SU-DHL-6 (cell line): Measurements from ENCODE around the gene CCDC9B.

ENCODE experiments used
- H2AFZ ChIP-seq: fragments of 200-600 bp; sonication (generic); 2 replicates; pipeline ENCODE4 v1.6.1; 2014; ENCODE audit warnings: low read depth, mild to moderate bottlenecking, moderate library complexity, mixed read lengths, antibody characterized with exemption, low read length; ENCODE audit not compliant: severe bottlenecking
- H3F3A ChIP-seq: fragments of 200-600 bp; shearing (Covaris generic); 2 replicates; pipeline ENCODE4 v1.6.0; 2016; ENCODE audit warnings: antibody characterized with exemption, mild to moderate bottlenecking; ENCODE audit not compliant: insufficient read depth
- H3K27ac ChIP-seq: fragments of 200-600 bp; sonication (generic); 2 replicates; pipeline ENCODE4 v1.5.1; 2016; ENCODE audit warnings: low read depth, mild to moderate bottlenecking, low read length, moderate library complexity, mixed read lengths
- H3K27me3 ChIP-seq: fragments of 200-600 bp; sonication (generic), shearing (Covaris generic); 2 replicates; pipeline ENCODE4 v1.6.0; 2014; ENCODE audit warnings: mild to moderate bottlenecking, low read length
- H3K36me3 ChIP-seq: fragments of 200-600 bp; sonication (generic); 2 replicates; pipeline ENCODE4 v1.6.1; 2014; ENCODE audit warnings: mild to moderate bottlenecking, low read length, mixed read lengths
- H3K4me2 ChIP-seq: fragments of 300-600, 200-600 bp; shearing (Covaris generic), sonication (generic); 2 replicates; pipeline ENCODE4 v1.6.0; 2014; ENCODE audit warnings: low read length, low read depth, mild to moderate bottlenecking; ENCODE audit not compliant: poor library complexity, severe bottlenecking
- H3K4me3 ChIP-seq: fragments of 200-600 bp; sonication (generic); 2 replicates; pipeline ENCODE4 v1.5.1; 2014; ENCODE audit warnings: antibody characterized with exemption, low read length, mild to moderate bottlenecking, mixed read lengths; ENCODE audit not compliant: insufficient read depth, poor library complexity, severe bottlenecking
- H3K79me2 ChIP-seq: fragments of 200-600 bp; sonication (generic); 2 replicates; pipeline ENCODE4 v1.6.1; 2014; ENCODE audit warnings: mild to moderate bottlenecking, low read length, moderate library complexity; ENCODE audit not compliant: insufficient read depth
- H3K9ac ChIP-seq: fragments of 200-600 bp; sonication (generic); 2 replicates; pipeline ENCODE4 v1.7.0; 2014; ENCODE audit warnings: mild to moderate bottlenecking, low read length
- H3K9me2 ChIP-seq: fragments of 200-600 bp; sonication (generic); replicated peaks from 2 replicates; pipeline ENCODE4 v1.6.1; 2014; ENCODE audit warnings: low read length; ENCODE audit not compliant: insufficient read depth
- H3K9me3 ChIP-seq: fragments of 200-600 bp; sonication (generic); 2 replicates; pipeline ENCODE4 v1.6.1; 2014; ENCODE audit warnings: low read length, mixed read lengths; ENCODE audit not compliant: insufficient read depth
- H4K20me1 ChIP-seq: fragments of 200-600 bp; sonication (generic); 2 replicates; pipeline ENCODE4 v1.6.1; 2014; ENCODE audit warnings: low read depth, mild to moderate bottlenecking, antibody characterized with exemption, low read length, moderate library complexity, mixed read lengths
- EZH2phosphoT487 ChIP-seq: fragments of 200-600 bp; sonication (generic), shearing (Covaris generic); conservative IDR thresholded peaks from 2 replicates; pipeline ENCODE4 v1.6.1; 2018; ENCODE audit warnings: mild to moderate bottlenecking, antibody characterized with exemption, low read length, moderate library complexity, mixed read lengths
- TF ChIP-seq, protein P1 (sequence below): fragments of 200-600 bp; sonication (generic); IDR thresholded peaks from one replicate; pipeline ENCODE4 v1.5.1; 2017; ENCODE audit warnings: antibody characterized with exemption, mild to moderate bottlenecking, low read length, moderate library complexity; ENCODE audit not compliant: insufficient read depth, poor library complexity, severe bottlenecking

Gene CCDC9B

DNA sequence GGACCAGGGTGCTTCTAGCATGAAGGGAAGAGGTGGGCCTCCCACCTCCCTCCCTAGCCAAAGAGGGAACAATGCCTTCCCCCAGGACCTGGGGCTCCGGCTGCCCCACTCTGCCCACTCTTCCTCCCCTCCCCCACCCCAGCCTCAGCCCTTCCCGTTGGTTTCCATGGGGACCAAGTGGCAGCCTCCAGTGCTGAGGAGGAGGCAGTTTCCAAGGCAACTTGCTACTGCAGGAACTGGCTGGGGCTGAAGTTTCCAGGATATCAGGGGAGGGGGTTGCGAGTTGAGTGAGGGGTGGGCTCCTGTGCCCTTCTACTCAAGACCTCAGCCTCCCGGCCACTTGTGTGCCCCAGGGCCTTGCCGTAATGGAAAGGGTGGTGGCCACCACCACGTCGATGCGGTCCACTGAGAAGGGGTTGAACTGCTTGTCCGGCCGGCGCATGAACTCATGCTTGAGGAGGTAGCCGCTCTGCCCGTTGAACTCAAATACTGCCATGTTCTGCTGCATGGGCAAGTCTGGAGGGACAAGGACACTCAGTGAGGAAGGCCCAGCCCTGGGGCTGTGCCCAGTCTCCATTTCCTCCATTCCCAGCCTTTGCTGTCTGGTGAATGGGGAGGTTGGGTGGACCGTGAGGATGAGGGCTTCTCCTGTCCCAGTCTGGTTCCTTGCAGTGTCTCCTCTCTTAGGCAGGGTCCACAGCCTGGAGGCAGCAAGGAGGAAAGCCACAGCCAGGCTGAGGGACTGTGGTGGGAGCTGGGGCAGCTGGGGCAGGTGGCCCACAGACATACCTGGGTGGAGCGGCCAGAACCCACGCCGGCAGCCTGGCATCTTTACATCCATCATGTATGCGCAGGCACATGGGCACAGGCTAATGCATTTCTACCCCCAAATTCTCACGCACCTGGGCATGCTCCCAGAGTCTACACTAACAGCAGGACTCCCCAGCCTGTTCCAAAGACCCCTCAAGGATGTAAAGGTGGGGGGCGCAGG lies 46.5 kb downstream of the CCDC9B start:
- Histone ChIP-seq H3K9me3 (0 out of 2 replicates have a peak, but pooled peaks cover under 1% of the 10 kb centered on the region), H3K27me3 (no peaks in the 10 kb centered on the region), H3K27ac (no peak overlapping the region), H3K79me2 (no peaks in the 10 kb centered on the region), H3K9me2 (no peaks in the 10 kb centered on the region), H2AFZ (no peak overlapping the region), H3F3A (no peaks in the 10 kb centered on the region), H3K36me3 (no peaks in the 10 kb centered on the region), H3K4me3 (no peak overlapping the region), H3K9ac (no peak overlapping the region), H4K20me1 (no peaks in the 10 kb centered on the region), H3K4me2 (no peak overlapping the region)
- TF ChIP-seq, protein P1, sequence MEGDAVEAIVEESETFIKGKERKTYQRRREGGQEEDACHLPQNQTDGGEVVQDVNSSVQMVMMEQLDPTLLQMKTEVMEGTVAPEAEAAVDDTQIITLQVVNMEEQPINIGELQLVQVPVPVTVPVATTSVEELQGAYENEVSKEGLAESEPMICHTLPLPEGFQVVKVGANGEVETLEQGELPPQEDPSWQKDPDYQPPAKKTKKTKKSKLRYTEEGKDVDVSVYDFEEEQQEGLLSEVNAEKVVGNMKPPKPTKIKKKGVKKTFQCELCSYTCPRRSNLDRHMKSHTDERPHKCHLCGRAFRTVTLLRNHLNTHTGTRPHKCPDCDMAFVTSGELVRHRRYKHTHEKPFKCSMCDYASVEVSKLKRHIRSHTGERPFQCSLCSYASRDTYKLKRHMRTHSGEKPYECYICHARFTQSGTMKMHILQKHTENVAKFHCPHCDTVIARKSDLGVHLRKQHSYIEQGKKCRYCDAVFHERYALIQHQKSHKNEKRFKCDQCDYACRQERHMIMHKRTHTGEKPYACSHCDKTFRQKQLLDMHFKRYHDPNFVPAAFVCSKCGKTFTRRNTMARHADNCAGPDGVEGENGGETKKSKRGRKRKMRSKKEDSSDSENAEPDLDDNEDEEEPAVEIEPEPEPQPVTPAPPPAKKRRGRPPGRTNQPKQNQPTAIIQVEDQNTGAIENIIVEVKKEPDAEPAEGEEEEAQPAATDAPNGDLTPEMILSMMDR: no peak
- no peak for TF ChIP-seq EZH2phosphoT487

DNA sequence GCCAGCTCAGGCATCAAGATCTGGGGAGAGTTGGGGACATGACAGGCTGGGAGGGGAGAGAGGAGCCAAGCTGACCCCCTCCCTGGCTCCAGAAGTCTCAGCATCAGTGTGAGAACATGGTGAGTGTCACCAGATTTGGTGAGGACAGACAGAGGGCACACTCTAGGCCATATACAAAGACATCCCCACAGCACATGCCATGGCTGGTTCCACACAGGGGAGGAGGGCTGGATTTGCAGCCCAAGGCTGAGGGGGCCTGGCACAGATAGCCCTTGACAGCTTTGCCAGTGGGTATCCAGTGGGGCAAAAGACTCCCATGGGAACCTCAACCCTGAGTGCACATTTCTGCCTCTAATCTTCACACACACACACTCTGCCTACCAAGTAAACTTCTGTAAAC lies 47.7 kb downstream of the CCDC9B start:
- Histone ChIP-seq H3K9ac (no peak overlapping the region), H3K27me3 (no peaks in the 10 kb centered on the region), H3K4me2 (no peak overlapping the region), H3K79me2 (no peaks in the 10 kb centered on the region), H3K9me2 (no peaks in the 10 kb centered on the region), H2AFZ (no peak overlapping the region), H3K9me3 (no peaks in the 10 kb centered on the region), H3K36me3 (no peaks in the 10 kb centered on the region), H3K27ac (no peak overlapping the region), H4K20me1 (no peaks in the 10 kb centered on the region), H3K4me3 (no peak overlapping the region), H3F3A (no peaks in the 10 kb centered on the region)
- no peak for TF ChIP-seq EZH2phosphoT487
- TF ChIP-seq, protein P1: no peak

DNA sequence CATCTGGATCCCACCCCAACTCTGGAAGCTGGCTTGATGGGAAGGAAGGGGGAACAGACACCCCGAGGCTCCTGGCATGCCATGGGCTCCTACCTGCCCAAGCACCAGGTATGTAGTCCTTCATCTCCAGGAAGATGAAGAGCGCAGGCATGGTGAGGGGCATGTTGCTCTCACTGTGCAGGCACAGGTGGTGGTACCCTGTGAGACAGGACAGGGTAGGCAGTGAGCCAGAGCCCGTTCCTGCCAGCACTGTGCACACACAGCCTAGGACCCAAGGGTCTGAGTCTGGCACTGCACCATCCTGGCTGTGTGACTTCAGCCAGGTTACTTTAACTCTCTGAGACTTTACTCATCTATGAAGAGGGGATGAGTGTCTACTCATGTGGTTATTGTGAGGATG lies 48.5 kb downstream of the CCDC9B start:
- Histone ChIP-seq H3K9me3 (no peaks in the 10 kb centered on the region), H3K9me2 (no peaks in the 10 kb centered on the region), H3K4me2 (no peak overlapping the region), H3K27me3 (no peaks in the 10 kb centered on the region), H4K20me1 (no peaks in the 10 kb centered on the region), H3K9ac (no peak overlapping the region), H3K4me3 (no peak overlapping the region), H2AFZ (no peak overlapping the region), H3K36me3 (no peaks in the 10 kb centered on the region), H3F3A (no peaks in the 10 kb centered on the region), H3K79me2 (no peaks in the 10 kb centered on the region), H3K27ac (no peak overlapping the region)
- TF ChIP-seq, protein P1: no peak
- no peak for TF ChIP-seq EZH2phosphoT487
